Epithelial cell of esophagus (primary cell): Measurements from ENCODE around the gene OR52E1.

Experiments
- DNase-seq: peaks from one replicate; pipeline ENCODE4 v3.0.0; 2010; ENCODE audit warnings: low read depth
- H3K4me3 ChIP-seq: 2 replicates; pipeline ENCODE4 v1.5.1; 2011; ENCODE audit warnings: mild to moderate bottlenecking, low read length, control low read depth
- TF ChIP-seq, protein P1 (sequence below): IDR thresholded peaks from 2 replicates; pipeline ENCODE4 v1.5.1; 2011; ENCODE audit warnings: low read depth, mild to moderate bottlenecking, low read length, control low read depth, inconsistent platforms; ENCODE audit not compliant: insufficient read depth; ENCODE audit errors: missing control alignments

The OR52E1 gene

DNA sequence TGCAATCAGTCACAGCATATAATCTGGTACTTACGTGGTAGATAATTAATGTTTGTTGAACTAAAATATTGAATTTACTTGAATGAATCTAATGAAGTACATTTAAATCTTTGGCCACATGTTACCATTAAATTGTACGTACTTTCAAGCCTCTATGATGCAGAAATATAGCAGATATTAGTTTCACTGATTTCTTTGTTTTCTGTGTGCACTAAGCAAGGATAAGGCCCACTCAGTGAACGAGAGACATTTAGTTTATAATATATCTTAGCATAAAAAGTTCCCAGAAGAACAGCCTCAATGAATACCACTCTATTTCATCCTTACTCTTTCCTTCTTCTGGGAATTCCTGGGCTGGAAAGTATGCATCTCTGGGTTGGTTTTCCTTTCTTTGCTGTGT is at the start of gene OR52E1:
OR52E1 (plus strand) TSS at position 301 of the 400 bp plus-strand sequence.
- H3K4me3 ChIP-seq, result no peak within 1 kb of the TSS
- no peak for DNase-seq
- TF ChIP-seq, protein P1, sequence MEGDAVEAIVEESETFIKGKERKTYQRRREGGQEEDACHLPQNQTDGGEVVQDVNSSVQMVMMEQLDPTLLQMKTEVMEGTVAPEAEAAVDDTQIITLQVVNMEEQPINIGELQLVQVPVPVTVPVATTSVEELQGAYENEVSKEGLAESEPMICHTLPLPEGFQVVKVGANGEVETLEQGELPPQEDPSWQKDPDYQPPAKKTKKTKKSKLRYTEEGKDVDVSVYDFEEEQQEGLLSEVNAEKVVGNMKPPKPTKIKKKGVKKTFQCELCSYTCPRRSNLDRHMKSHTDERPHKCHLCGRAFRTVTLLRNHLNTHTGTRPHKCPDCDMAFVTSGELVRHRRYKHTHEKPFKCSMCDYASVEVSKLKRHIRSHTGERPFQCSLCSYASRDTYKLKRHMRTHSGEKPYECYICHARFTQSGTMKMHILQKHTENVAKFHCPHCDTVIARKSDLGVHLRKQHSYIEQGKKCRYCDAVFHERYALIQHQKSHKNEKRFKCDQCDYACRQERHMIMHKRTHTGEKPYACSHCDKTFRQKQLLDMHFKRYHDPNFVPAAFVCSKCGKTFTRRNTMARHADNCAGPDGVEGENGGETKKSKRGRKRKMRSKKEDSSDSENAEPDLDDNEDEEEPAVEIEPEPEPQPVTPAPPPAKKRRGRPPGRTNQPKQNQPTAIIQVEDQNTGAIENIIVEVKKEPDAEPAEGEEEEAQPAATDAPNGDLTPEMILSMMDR, result no peak

DNA sequence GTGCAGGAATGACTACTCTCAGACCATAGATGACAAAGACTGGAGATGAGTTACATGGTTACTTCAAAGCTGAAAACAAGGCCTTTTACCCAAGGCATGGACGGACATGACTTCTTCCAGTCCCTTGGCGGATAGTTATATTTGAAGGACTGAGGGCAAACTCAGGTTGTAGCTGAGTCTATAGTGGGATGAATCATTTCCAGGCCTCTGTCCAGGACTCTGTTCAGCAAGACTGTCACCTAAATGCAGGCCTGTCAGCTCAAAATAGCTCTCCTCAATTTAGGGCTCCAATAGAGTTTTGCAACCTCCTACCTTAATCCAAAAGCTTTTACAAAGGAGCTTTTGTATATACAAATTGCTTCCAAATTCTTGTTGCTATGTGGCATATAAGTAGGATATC is 47.4 kb upstream of the OR52E1 start:
- DNase-seq, result no peak
- TF ChIP-seq, protein P1, result no peak
- no peak overlapping the region for H3K4me3 ChIP-seq

DNA sequence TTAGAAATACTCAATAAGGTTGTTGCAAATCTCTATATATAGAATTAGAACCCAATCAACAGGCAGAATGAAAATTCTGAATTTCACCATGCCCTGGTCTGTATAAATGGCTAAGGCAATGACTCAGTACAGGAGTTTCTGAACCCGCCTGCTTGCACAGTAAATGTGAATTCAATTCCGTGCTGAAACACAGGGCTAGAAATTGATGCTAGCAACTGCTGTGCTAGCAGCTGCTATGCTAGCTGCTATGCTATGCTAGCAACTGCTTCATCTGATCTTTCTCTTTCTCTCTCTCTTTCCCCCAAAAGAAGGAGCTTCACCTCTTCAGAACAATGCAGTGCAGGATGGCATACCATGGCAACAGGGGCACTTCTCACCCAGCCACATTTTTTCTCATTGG is 32.7 kb upstream of the OR52E1 start:
- no peak overlapping the region for H3K4me3 ChIP-seq
- DNase-seq, result no peak
- TF ChIP-seq, protein P1, result no peak

DNA sequence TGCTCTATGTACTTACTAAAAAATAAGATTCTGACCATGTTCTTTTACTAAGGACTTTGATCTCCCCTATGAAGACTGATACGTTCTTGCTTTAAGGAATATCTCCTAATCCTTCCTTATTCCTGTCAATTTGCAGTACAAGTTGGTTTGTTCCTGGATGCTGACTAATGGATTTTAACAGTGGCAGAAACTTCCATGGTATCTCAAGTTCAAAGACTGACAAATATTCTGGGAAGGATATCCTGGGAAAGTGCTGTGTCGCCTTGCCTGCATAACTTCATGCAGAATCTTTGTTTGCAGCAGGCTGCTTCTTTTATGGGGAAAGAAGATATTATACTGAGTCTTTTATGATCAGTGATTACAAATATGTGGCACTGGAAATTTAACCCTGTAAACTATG is 31.4 kb upstream of the OR52E1 start:
- no peak for DNase-seq
- TF ChIP-seq, protein P1, result no peak
- no peak overlapping the region for H3K4me3 ChIP-seq

DNA sequence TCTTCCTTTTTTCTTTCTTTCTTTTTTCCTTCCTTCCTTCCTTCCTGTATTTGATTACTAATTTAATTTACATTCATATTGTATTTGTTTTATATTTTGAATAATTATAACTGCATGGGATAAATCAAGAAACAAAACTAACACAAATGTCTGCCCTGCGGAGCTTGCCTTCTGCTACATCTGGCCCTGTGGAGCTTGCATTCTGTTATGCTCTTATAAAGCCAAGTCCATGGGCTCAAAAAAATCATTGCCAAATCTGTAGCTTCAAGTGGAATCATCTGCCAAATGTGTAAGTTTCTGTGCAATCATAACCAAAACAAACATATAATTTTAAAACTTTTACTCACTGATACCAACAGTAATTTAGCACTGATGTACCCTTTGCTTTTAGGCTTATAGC is 31.0 kb upstream of the OR52E1 start:
- no peak overlapping the region for H3K4me3 ChIP-seq
- TF ChIP-seq, protein P1, result no peak
- no peak for DNase-seq

DNA sequence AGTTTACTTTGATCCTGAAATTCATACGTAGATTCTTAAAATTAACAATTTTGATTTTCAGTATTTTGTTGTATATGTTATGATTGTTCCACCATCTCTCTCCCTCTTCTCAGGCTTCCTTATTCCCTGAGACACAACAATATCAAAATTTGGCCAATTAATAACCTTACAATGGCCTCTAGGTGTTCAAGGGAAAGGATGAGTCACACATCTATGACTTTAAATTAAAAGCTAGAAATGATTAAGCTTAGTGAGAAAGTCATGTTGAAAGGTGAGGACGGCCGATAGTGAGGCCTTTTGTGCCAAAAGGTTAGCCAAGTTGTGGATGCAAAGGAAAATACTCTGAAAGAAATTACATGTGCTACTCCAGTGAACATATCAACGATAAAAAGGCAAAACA is 28.5 kb upstream of the OR52E1 start:
- no peak for DNase-seq
- H3K4me3 ChIP-seq, result no peak overlapping the region
- TF ChIP-seq, protein P1, result no peak

DNA sequence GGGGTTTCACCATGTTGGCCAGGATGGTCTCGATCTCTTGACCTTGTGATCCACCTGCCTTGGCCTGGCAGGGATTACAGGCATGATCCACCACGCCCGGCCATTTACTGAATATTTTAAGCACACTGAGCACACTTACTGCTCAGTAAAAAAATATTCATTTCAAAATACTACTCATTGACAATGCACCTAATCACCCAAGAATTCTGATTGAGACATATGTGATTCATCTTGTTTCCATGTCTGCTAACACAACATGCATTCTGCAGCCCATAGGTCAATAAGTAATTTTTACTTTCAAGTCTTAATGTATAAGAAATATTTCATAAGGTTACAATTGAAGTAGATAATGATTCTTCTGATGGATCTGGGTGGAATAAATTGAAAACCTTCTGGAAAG is 27.3 kb upstream of the OR52E1 start:
- TF ChIP-seq, protein P1, result no peak
- peak; percentile 51 for DNase-seq

More for the DNA sequence above, 27.3 kb upstream of the OR52E1 start:
- H3K4me3 ChIP-seq, result no peak overlapping the region
